Heart left ventricle (tissue), 16 donors: Measurements from ENCODE around the gene RABGGTA. TPM values are rescaled to one million over a fixed set of nuclear protein-coding genes. Genes with fewer than 3 reads are reported as not detected.

Experiments used
- ATAC-seq, 4 donors: fragments of 200-7000 bp; cut with Tn5 transposase; one replicate each; pipeline ENCODE4 v1.9.1; 2020 to 2022; ENCODE audit warnings: moderate library complexity in 4 of 4, mild to moderate bottlenecking in 3 of 4, moderate number of reproducible peaks in 1 of 4
- DNase-seq, 5 donors: peaks; one replicate each; pipeline ENCODE4 v3.0.0-alpha.2; 2020
- H3K27ac ChIP-seq, 12 donors: fragments of 200-600 bp; sonication (generic) in 4 of 12; one replicate each; pipeline versions ENCODE4 v1.5.0 to v1.8.0; 2016 to 2022; ENCODE audit warnings: mild to moderate bottlenecking in 2 of 12
- H3K27me3 ChIP-seq, 9 donors: fragments of 200-600 bp; sonication (generic) in 2 of 9; one replicate each; pipeline versions ENCODE4 v1.5.1 to v1.8.0; 2016 to 2022; ENCODE audit warnings: mild to moderate bottlenecking in 3 of 9
- H3K36me3 ChIP-seq, 9 donors: fragments of 200-600 bp; sonication (generic) in 2 of 9; one replicate each; pipeline versions ENCODE4 v1.5.0 to v1.8.0; 2018 to 2022; ENCODE audit warnings: mild to moderate bottlenecking in 2 of 9
- H3K4me1 ChIP-seq, 12 donors: fragments of 200-600 bp; sonication (generic) in 4 of 12; one replicate each; pipeline versions ENCODE4 v1.5.0 to v1.8.0; 2016 to 2022; ENCODE audit warnings: mild to moderate bottlenecking in 3 of 12
- H3K4me3 ChIP-seq, 12 donors: fragments of 200-600 bp; sonication (generic) in 4 of 12; one replicate each; pipeline versions ENCODE4 v1.5.0 to v1.8.0; 2017 to 2022; ENCODE audit warnings: mild to moderate bottlenecking in 9 of 12, moderate library complexity in 4 of 12
- H3K9me3 ChIP-seq, 12 donors: fragments of 200-600 bp; sonication (generic) in 4 of 12; one replicate each; pipeline versions ENCODE4 v1.5.0 to v1.8.0; 2016 to 2022; ENCODE audit warnings: mild to moderate bottlenecking in 1 of 12
- CTCF ChIP-seq, 12 donors: fragments of 200-600 bp; sonication (generic) in 4 of 12; IDR thresholded peaks; one replicate each; pipeline versions ENCODE4 v1.5.0 to v1.8.0; 2018 to 2022; ENCODE audit warnings: antibody characterized with exemption in 12 of 12, mild to moderate bottlenecking in 5 of 12
- POLR2A ChIP-seq, 2 donors: fragments of 450-650 bp; IDR thresholded peaks; one replicate each; pipeline ENCODE4 v1.6.1; 2017; ENCODE audit warnings: antibody characterized with exemption in 2 of 2, mild to moderate bottlenecking in 2 of 2, moderate library complexity in 2 of 2
- WGBS, 4 donors: extraction: QIAGEN DNeasy Blood & Tissue Kit in 2 of 4; methylation state at CpG; one replicate each; pipeline versions ENCODE4 v1.1.5 to v1.1.7; 2013 to 2018; 5-methylcytosine and 5-hydroxymethylcytosine counted together
- intact Hi-C, 10 donors: fragments of 100-400 bp; cut with DNase I; formaldehyde crosslinking; loops; one replicate each; pipeline versions ENCODE4 v1.11.1 to v1.14.2; 2022
- long read RNA-seq, 3 donors: library from polyadenylated mRNA; unstranded; transcript quantifications; one replicate each; pipeline ENCODE4 v2.0.0, GENCODE V29; 2020 to 2021
- polyA plus RNA-seq, 2 donors: library from polyadenylated mRNA; stranded (reverse); fragments of 200-250 nt; gene quantifications; one replicate each; pipeline ENCODE4 v1.2.3, GENCODE V29; 2013
- total RNA-seq, 9 donors: library from RNA; depleted of rRNA in 2 of 9; stranded (reverse); fragments of >200 nt in 2 of 9; fragmentation: NEBNext Ultra II Directional in 3 of 9; extraction: Animal tissue kit (Norgen Biotek cat#: 25700) in 3 of 9; gene quantifications; one replicate each; pipeline versions ENCODE4 v1.1.0 to v1.2.4, GENCODE V29; 2016 to 2023
- donor health status: ischemic (EF 13 %, LVEDD 7.1; RV severe dilation, severe dysfunction).
- donor health status: healthy with polysubstance abuse.
- donor health status: DM: no; HTN: yes; CAD: no.
- donor health status: DM: no; HTN: no; CAD: no.
- donor health status: ischemic (EF 25% LVEDD 6.9; RV normal size, moderate dysfunction).
- donor health status: ischemic (EF 25% LVEDD 5.7; RV mildly dilated, moderate dysfunction).
- donor health status: healthy.
- donor health status: DM: yes; HTN: yes; CAD: no.
- donor health status: ischemic (EF 35%, LVEDD 5.7; RV mildly dilated, moderate dysfunction).
- donor health status: nonischemic (EF 11% LVEDD 7.7; RV severe dilation, severe dysfunction).
- donor health status: DM: yes; HTN: yes; CAD: no.
- donor health status: PGD.
- donor health status: ischemic (EF 29% LVEDD 5.4; RV normal size, mild dysfunction).
- donor health status: nonischemic (EF 23%, LVEDD 6.1; RV moderate dilation, normal function).

The RABGGTA gene
- total RNA-seq (10 to 100 TPM; 18.8 to 33.1 (median 26.7) TPM), polyA plus RNA-seq (10 to 100 TPM; 26.3 to 29.2 TPM)
- long read RNA-seq, donor 1, transcript RABGGTA-201 (17 exons, 2,088 nt), result major isoform, 27 of 54 reads
- long read RNA-seq, donor 1, transcript RABGGTA-202 (16 exons, 2,265 nt), result minor isoform, 6 of 54 reads
- long read RNA-seq, donor 1, partial matches to known transcripts, result 11 of 54 reads
- long read RNA-seq, donor 1, other reads (novel, unspliced or antisense), result 10 of 54 reads
- long read RNA-seq, donor 2, transcript RABGGTA-202 (16 exons, 2,265 nt), result minor isoform, 12 of 180 reads
- long read RNA-seq, donor 2, transcript RABGGTA-201 (17 exons, 2,088 nt), result major isoform, 111 of 180 reads
- long read RNA-seq, donor 2, partial matches to known transcripts, result 18 of 180 reads
- long read RNA-seq, donor 2, other reads (novel, unspliced or antisense), result 38 of 180 reads
- long read RNA-seq, donor 3, transcript RABGGTA-202 (16 exons, 2,265 nt), result minor isoform, 7 of 49 reads
- long read RNA-seq, donor 3, transcript RABGGTA-201 (17 exons, 2,088 nt), result major isoform, 32 of 49 reads
- long read RNA-seq, donor 3, partial matches to known transcripts, result 5 of 49 reads
- long read RNA-seq, donor 3, other reads (novel, unspliced or antisense), result 4 of 49 reads

DNA sequence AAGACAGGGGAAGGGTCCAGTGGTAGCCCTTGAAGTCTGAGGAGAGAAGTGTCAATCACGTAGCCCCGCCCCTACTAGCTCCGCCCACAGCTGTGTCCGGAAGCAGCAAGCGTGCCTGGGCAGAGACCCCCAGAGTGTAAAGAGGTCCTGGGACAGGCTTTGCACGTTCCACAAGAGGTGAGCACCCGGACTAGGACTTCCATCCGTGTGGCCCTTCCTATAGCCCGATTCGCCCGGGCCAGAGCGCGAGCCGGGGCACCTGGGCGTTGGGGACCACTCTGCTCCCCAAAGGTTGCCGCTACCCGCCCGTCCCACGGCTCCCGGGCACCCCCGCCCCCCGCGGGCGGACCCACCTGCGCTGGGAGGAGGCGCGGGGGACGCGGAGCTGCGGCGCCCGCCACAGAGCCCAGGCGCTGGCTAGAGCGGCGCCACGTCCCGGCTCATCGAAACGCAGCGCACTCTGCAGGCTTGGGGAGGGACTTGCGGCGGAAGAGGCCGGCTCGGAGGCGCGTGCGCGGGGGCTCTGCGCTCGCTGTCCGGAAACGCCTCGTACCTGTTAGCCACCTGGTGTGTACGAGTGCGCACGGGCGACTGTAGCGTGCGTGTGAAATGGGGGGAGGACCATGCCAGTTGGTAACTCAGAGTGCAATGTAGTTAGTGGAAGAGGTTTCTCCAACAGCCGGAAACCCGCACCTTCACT is at the start of gene RABGGTA:
Gene RABGGTA, minus strand, starts transcription at position 464 of the 700 bp plus-strand sequence. CDS start 482 bp downstream, outside the sequence.
- H3K4me3 ChIP-seq, result peak within 1 kb of the TSS; percentile 67 to 98 (median 86)
- H3K27me3 ChIP-seq, result no peaks in the 10 kb centered on the region
- intact Hi-C loops, result loop anchor here in 2 of 10 donors (1.0 to 2.0 kb wide), 3 partner anchors 26 to 29 kb away; partner anchors contain the start of genes DHRS1 (in 1 of the 2), NOP9 (in 1 of the 2) and TINF2 (in 1 of the 2)
- WGBS, 4 donors, result 1% methylated on average over 9 to 61 of the region's 61 CpGs
- TF ChIP-seq CTCF (IDR thresholded peaks at IDR 0.05) (peak; percentile 60 to 95 (median 78)), POLR2A (IDR thresholded peaks at IDR 0.05) (peak in 1 of 2 donors; percentile 71)
- H3K36me3 ChIP-seq, result peaks cover 0 to 36% (median 24%) of the 10 kb centered on the region in 9 donors
- peak within 1 kb of the TSS; percentile 88 to 99 (median 98) for H3K27ac ChIP-seq
- ATAC-seq, result peak; percentile 91 to 96 (median 95)
- peak; percentile 89 to 94 (median 90) for DNase-seq
- H3K4me1 ChIP-seq, result peaks cover 0 to 47% (median 12%) of the 10 kb centered on the region in 12 donors
- H3K9me3 ChIP-seq, result no peaks in the 10 kb centered on the region

- WGBS, 4 donors, result 80 to 94% (median 82%) methylated on average over 3 of the region's 3 CpGs
- ATAC-seq (no peak), DNase-seq (peak in 1 of 5 donors; percentile 17)
- Histone ChIP-seq H3K36me3 (peaks cover 0 to 32% (median 14%) of the 10 kb centered on the region in 9 donors), H3K4me3 (no peak overlapping the region), H3K9me3 (no peaks in the 10 kb centered on the region), H3K4me1 (peaks cover 7 to 67% (median 30%) of the 10 kb centered on the region in 12 donors), H3K27me3 (peaks cover 0 to 27% (median 6%) of the 10 kb centered on the region in 9 donors), H3K27ac (peak overlapping the region in 1 of 12 donors; percentile 91)
- intact Hi-C loops, result no loop called here
- no peak for TF ChIP-seq CTCF (IDR thresholded peaks at IDR 0.05)
- TF ChIP-seq POLR2A (IDR thresholded peaks at IDR 0.05), result no peak
These were observed 45.9 kb upstream of the RABGGTA start for GRCh38 chr14:24317141-24317928.

DNA sequence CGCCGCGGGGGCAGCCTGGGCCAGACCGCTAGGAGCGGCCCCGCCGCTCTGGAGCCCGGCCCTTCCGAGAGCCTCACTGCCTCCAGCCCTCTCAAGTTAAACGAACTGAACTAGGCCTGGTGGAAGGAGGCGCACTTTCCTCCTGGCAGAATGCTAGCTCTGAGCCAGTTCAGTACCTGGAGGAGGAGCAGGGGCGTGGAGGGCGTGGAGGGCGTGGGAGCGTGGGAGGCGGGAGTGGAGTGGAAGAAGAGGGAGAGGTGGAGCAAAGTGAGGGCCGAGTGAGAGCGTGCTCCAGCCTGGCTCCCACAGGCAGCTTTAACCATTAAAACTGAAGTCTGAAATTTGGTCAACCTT is 45.2 kb upstream of the RABGGTA start:
- TF ChIP-seq POLR2A (IDR thresholded peaks at IDR 0.05) (no peak), CTCF (IDR thresholded peaks at IDR 0.05) (no peak)
- Histone ChIP-seq H3K9me3 (no peaks in the 10 kb centered on the region), H3K27me3 (peaks cover 0 to 27% (median 6%) of the 10 kb centered on the region in 9 donors), H3K27ac (peak overlapping the region in 9 of 12 donors; percentile 49 to 91 (median 60)), H3K4me1 (peaks cover 7 to 74% (median 38%) of the 10 kb centered on the region in 12 donors), H3K36me3 (peaks cover 0 to 28% (median 10%) of the 10 kb centered on the region in 9 donors), H3K4me3 (peak overlapping the region in 7 of 12 donors; percentile 1 to 70 (median 18))
- intact Hi-C loops, result no loop called here
- ATAC-seq, result peak in 1 of 4 donors; percentile 0
- WGBS, 4 donors, result 44 to 60% (median 51%) methylated on average over 11 to 18 of the region's 18 CpGs
- no peak for DNase-seq
